Activated T-helper 2 cell treated with anti-CD3 and anti-CD28 coated beads, Interferon-gamma antibody, Interleukin-2, Interleukin-4, amounts not matched to agents 10 μg/mL and 5 μg/mL and 100 μg/mL, durations not matched to agents 14 hours and 24 hours and 36 hours (primary cell): ENCODE measurements around the gene ZNF367. TPM values are rescaled to one million over a fixed set of nuclear protein-coding genes. Genes with fewer than 3 reads are reported as not detected.
A peak's percentile ranks its signal among the peaks of the same experiment; 100 is the strongest.

ENCODE experiments used
- DNase-seq: peaks from one replicate; pipeline ENCODE4 v3.0.0; 2021; ENCODE audit warnings: low spot score
- H3K27ac Mint-ChIP-seq: one replicate; pipeline ENCODE4 v1.8.0; 2021; ENCODE audit warnings: mixed read lengths
- H3K27me3 Mint-ChIP-seq: one replicate; pipeline ENCODE4 v1.8.0; 2021; ENCODE audit warnings: low read depth, mixed read lengths
- H3K36me3 Mint-ChIP-seq: one replicate; pipeline ENCODE4 v1.8.0; 2021; ENCODE audit warnings: low read depth, mixed read lengths
- H3K4me1 Mint-ChIP-seq: one replicate; pipeline ENCODE4 v1.8.0; 2021; ENCODE audit warnings: low read depth, mixed read lengths
- H3K4me3 Mint-ChIP-seq: one replicate; pipeline ENCODE4 v1.8.0; 2021; ENCODE audit warnings: low read depth, mild to moderate bottlenecking, moderate library complexity, mixed read lengths
- H3K9me3 Mint-ChIP-seq: one replicate; pipeline ENCODE4 v1.8.0; 2021; ENCODE audit warnings: mixed read lengths
- intact Hi-C: fragments of 100-400 bp; cut with micrococcal nuclease; formaldehyde crosslinking; loops from one replicate; pipeline ENCODE4 v1.15.1; 2023
- total RNA-seq: library from RNA; stranded (reverse); gene quantifications from 2 replicates; pipeline ENCODE4 v1.2.3, GENCODE V29; 2022

The ZNF367 gene
- total RNA-seq, 1 donor from 2014 or later = 19.6 TPM

DNA sequence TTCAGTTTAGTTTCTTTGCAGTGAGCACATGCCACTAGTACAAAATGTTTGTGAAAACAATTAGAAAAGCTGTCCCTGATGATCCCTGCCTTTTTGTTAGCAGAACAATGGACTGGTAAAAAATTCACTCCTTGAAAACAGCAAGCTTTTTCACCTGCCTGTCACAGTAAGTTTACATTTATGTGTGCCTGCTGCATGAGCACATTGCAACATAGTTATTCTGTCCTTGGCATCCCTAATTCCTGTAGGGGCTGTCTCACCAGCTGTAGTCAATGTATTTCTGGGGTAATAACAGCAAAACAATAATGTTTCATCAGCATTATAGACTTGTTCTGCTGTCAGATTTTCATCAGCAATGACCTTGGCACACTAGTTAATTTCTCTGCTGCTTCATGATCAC is 11.6 kb upstream of the ZNF367 start:
- H3K9me3 Mint-ChIP-seq = no peaks in the 10 kb centered on the region
- intact Hi-C loops = no loop called here
- H3K27me3 Mint-ChIP-seq = peaks cover 10% of the 10 kb centered on the region

GRCh38 chr9:96425500-96426169 is 7.5 kb upstream of the ZNF367 start:
- no peaks in the 10 kb centered on the region for H3K36me3 Mint-ChIP-seq
- no peaks in the 10 kb centered on the region for H3K9me3 Mint-ChIP-seq
- H3K4me3 Mint-ChIP-seq = no peak overlapping the region
- intact Hi-C loops = no loop called here
- DNase-seq = no peak
- H3K27me3 Mint-ChIP-seq = peaks cover 8% of the 10 kb centered on the region
- H3K4me1 Mint-ChIP-seq = peaks cover 10% of the 10 kb centered on the region
- no peak overlapping the region for H3K27ac Mint-ChIP-seq

More for the DNA sequence above, 11.6 kb upstream of the ZNF367 start:
- peaks cover 4% of the 10 kb centered on the region for H3K4me1 Mint-ChIP-seq
- no peak for DNase-seq
- no peak overlapping the region for H3K27ac Mint-ChIP-seq
- no peaks in the 10 kb centered on the region for H3K36me3 Mint-ChIP-seq
- no peak overlapping the region for H3K4me3 Mint-ChIP-seq

GRCh38 chr9:96423985-96424336 is 5.8 kb upstream of the ZNF367 start:
- Mint-ChIP-seq H3K27me3 (peaks cover 3% of the 10 kb centered on the region), H3K4me1 (peaks cover 25% of the 10 kb centered on the region), H3K4me3 (no peak overlapping the region), H3K36me3 (no peaks in the 10 kb centered on the region), H3K9me3 (no peaks in the 10 kb centered on the region), H3K27ac (no peak overlapping the region)
- intact Hi-C loops = no loop called here
- no peak for DNase-seq

DNA sequence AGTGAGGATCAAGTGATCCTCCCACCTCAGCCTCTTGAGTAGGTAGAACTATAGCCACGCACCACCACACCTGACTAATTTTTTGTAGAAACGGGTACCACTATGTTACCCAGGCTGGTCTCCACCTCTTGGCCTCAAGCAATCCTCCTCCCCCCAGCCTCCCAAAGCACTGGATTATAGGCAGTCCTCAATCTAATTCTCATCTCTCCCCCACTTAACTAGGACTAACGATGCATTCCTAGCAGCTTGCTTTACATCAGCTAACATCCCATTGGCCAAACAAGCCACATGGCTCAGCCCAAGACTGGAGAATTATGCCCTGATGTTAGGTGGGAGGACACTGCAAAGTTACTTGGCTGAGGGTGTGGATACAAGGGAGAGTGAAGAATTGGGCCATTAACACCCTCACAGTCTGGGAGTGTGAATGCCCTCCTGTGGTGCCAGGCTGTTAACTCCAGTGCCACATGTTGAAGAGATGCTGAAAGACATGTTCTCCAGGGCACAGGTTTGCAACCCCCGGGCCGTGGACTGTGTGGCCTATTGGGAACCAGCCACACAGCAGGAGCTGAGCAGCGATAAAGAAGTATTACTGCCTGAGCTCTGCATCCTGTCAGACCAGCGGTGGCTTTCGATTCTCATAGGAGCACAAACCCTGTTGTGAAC is 5.3 kb upstream of the ZNF367 start:
- Mint-ChIP-seq H3K4me3 (no peak overlapping the region), H3K4me1 (peaks cover 25% of the 10 kb centered on the region), H3K27me3 (peaks cover 2% of the 10 kb centered on the region), H3K27ac (no peak overlapping the region), H3K9me3 (no peaks in the 10 kb centered on the region), H3K36me3 (no peaks in the 10 kb centered on the region)
- intact Hi-C loops = no loop called here
- DNase-seq = no peak

- intact Hi-C loops = no loop called here
- Mint-ChIP-seq H3K4me3 (peak overlapping the region; percentile 89), H3K27me3 (no peaks in the 10 kb centered on the region), H3K9me3 (no peaks in the 10 kb centered on the region), H3K4me1 (peaks cover 23% of the 10 kb centered on the region), H3K27ac (peak overlapping the region; percentile 90), H3K36me3 (peaks cover 11% of the 10 kb centered on the region)
- DNase-seq = no peak
Measured at GRCh38 chr9:96420468-96421219, 2.5 kb upstream of the ZNF367 start.

DNA sequence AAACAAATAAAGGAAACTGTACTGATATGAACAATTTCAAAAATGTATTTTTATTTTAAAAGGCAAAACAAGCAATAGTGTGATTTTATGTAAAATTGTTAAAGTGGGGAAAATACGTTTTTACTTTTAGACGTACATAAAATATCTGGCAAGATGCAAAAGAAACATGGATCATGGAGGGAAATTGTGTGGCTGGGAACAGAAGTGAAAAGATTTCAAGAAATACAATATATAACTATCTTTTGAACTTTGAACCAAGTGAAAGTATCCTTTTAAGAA is 1.5 kb upstream of the ZNF367 start:
- no peak for DNase-seq
- Mint-ChIP-seq H3K36me3 (peaks cover 11% of the 10 kb centered on the region), H3K4me1 (peaks cover 21% of the 10 kb centered on the region), H3K27ac (peak overlapping the region; percentile 90), H3K9me3 (no peaks in the 10 kb centered on the region), H3K27me3 (no peaks in the 10 kb centered on the region), H3K4me3 (peak overlapping the region; percentile 89)
- intact Hi-C loops = loop anchor here (2.0 to 10.0 kb wide), 7 partner anchors 37 to 1215 kb away; partner anchors contain the start of genes ERCC6L2, NCBP1, PRXL2C and SLC35D2

DNA sequence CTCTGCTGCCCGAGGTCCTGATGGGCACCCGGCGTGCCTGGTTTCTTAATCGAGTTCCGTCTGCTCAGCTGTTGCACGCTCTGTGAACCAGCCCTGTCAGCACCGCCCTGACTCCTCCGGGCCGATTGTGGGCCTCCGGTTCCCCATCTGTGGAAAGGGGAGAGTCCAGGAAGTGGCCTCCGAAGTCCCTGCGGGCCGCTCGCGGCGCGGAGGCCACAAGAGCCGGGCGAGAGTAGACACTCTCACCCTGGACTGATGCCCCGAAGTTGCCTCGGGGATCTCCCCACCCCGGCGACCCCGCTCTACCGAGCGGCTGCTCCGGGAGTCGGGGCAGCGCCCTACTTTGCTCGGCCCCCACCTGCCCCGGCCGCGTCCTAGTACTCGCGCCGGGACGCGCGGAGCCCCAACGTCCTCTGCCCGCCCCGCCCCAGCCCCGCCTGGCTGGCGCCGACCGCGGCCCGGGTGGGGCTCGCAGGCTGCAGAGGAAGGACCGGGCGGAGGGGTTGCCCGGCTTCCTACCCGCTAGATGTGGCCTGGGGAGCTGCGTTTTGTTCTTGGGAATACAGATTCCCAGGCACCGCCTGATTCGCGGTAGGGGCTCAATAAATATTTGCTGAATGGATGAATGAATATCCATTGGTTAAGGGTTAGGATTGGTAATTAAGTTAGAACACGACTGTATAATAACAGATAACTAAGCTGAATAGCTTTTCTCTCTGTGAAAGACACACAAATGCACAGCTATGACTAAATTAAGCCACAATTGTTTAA is 935 bp upstream of the ZNF367 start:
- peak; percentile 73 for DNase-seq
- Mint-ChIP-seq H3K27me3 (no peaks in the 10 kb centered on the region), H3K4me1 (peaks cover 22% of the 10 kb centered on the region), H3K9me3 (no peaks in the 10 kb centered on the region), H3K4me3 (peak overlapping the region; percentile 89), H3K27ac (peak overlapping the region; percentile 90), H3K36me3 (peaks cover 12% of the 10 kb centered on the region)
- intact Hi-C loops = loop anchor here (1.0 to 10.0 kb wide), 8 partner anchors 30 to 1216 kb away; partner anchors contain the start of genes ERCC6L2, NCBP1, PRXL2C and SLC35D2

DNA sequence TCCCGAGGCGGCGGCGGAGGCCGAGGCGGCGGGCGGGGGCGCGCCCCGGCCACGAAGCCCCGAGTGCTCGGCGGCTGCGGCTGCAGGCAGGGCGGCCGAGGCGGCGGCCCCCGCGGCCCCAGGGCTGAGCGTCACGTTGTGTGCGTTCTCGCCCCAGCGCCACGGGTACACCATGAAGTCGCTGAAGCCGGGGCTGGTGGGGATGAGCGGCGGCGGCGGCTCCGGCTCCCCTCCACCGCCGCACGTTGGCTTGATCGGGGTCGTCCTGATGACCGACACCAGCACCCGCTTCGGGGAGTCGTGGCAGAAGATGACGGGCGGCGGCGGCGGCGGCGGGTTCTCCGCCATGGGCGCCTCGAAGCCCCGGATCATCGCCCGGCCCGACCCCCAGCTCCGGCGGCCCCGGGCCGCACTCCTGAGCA is 498 bp downstream of the ZNF367 start:
- Mint-ChIP-seq H3K27me3 (no peaks in the 10 kb centered on the region), H3K9me3 (no peaks in the 10 kb centered on the region), H3K36me3 (peaks cover 24% of the 10 kb centered on the region), H3K4me1 (peaks cover 34% of the 10 kb centered on the region), H3K27ac (peak overlapping the region; percentile 90), H3K4me3 (peak overlapping the region; percentile 83)
- intact Hi-C loops = loop anchor here (1.0 to 10.0 kb wide), 8 partner anchors 32 to 1217 kb away; partner anchors contain the start of genes ERCC6L2, NCBP1, PRXL2C and SLC35D2
- DNase-seq = no peak

DNA sequence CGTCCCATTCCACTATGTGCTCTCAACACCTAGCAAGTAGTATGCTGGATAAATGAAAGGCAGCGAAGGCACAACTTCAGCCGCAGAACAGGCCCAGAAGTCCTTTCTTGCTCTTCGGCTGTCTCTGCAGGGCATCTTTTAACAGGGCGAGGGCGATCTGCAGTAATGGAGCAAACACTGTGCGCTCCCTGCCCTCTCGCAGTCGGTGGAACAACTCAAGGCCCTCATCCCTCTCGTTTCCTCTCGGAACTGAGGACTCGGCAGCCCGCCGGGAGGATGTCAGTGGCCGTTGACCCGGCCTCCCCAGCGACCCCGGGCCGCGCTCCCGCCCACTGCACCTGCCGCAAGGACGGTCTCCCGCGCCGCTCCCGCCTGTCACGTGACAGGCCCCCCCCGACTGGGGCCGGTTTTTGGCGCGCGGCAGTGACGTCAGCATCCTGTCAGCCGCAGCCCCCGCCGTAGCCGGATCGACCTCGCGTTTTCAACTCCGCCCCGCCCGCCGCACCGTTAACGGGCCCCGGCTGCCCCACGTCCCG is 1.1 kb downstream of the ZNF367 start:
- H3K4me3 Mint-ChIP-seq = peak overlapping the region; percentile 89
- intact Hi-C loops = loop anchor here (5.0 to 10.0 kb wide), 6 partner anchors 35 to 1218 kb away; partner anchors contain the start of genes ERCC6L2, NCBP1, SLC35D2 and TSTD2
- H3K4me1 Mint-ChIP-seq = peaks cover 37% of the 10 kb centered on the region

DNA sequence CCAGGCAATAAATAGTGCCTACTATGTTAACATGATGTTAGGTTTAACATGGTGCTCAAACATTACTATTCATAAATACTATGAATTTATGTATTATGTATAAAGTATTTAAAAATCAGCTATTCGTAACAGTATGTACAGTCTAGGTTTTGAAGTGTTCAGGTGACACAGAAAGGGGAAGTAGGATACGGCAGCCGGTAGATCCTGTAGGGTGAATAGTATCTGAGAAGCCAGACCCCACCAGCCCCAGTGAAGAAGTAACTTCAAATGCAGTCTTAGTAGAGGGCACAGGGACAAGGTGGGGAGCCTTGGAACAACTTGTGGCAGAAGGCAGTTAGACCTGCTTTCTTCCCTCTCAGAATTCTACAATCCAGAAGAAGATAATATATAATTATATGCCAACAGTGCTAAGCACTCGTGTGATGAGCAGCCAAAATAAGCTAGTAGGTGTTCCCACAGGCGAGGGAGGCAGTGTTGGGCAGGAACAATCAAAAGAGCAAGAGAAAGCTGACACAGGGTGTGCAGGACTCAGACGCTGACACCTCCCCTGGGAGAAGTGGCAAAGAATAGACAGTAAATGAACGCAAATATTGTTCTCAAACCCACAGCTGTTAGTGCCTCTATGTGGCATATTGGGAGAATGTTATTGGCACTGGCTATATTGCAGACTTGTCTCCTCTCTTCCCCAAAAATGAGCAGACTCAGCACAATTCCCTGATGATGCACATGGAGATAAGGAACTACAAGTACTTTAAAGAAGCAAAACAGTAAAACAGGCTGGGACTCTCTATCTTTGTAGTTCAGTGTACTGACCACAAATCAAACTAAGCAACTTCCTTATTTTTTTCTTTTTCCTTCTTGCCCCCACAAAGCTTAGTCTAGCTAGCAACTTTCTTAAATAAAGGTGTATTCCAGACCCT is 4.6 kb downstream of the ZNF367 start:
- Mint-ChIP-seq H3K4me3 (peak overlapping the region; percentile 67), H3K36me3 (peaks cover 43% of the 10 kb centered on the region), H3K4me1 (peaks cover 33% of the 10 kb centered on the region), H3K27me3 (no peaks in the 10 kb centered on the region), H3K9me3 (no peaks in the 10 kb centered on the region), H3K27ac (peak overlapping the region; percentile 79)
- DNase-seq = no peak
- intact Hi-C loops = loop anchor here (10.0 kb wide), 3 partner anchors 441 to 1221 kb away; partner anchors contain the start of genes ERCC6L2, NCBP1, TSTD2 and ZNF782

More for the DNA sequence above, 1.1 kb downstream of the ZNF367 start:
- DNase-seq = peak; percentile 86
- no peaks in the 10 kb centered on the region for H3K27me3 Mint-ChIP-seq
- H3K36me3 Mint-ChIP-seq = peaks cover 26% of the 10 kb centered on the region
- H3K9me3 Mint-ChIP-seq = no peaks in the 10 kb centered on the region
- peak overlapping the region; percentile 91 for H3K27ac Mint-ChIP-seq

- Mint-ChIP-seq H3K9me3 (no peaks in the 10 kb centered on the region), H3K4me1 (peaks cover 40% of the 10 kb centered on the region), H3K36me3 (peaks cover 46% of the 10 kb centered on the region), H3K27ac (no peak overlapping the region), H3K27me3 (no peaks in the 10 kb centered on the region), H3K4me3 (no peak overlapping the region)
- intact Hi-C loops = loop anchor here (10.0 kb wide), 3 partner anchors 442 to 1222 kb away; partner anchors contain the start of genes ERCC6L2, NCBP1, TSTD2 and ZNF782
- no peak for DNase-seq
Measured at GRCh38 chr9:96412174-96412913, 5.8 kb downstream of the ZNF367 start.
